HEK293T (cell line): ENCODE results near the gene CLDN22.

ENCODE experiments used
- CTCF ChIA-PET: fragments of 350-600 bp; formaldehyde crosslinking; extraction: SDS; loops from one replicate; lab custom pipeline; 2021; ENCODE audit warnings: antibody characterized with exemption, inconsistent platforms; lab: Yijun Ruan, JAX
- POLR2A ChIA-PET: fragments of 350-600 bp; formaldehyde crosslinking; extraction: SDS; loops from one replicate; lab custom pipeline; 2020; ENCODE audit warnings: antibody characterized with exemption, inconsistent platforms; lab: Yijun Ruan, JAX
- DNase-seq: peaks from one replicate; pipeline ENCODE4 v3.0.0; 2012; ENCODE audit warnings: mixed read lengths; ENCODE audit errors: extremely low spot score
- ARNT ChIP-seq: fragments of 450-650 bp; IDR thresholded peaks from 2 replicates; pipeline ENCODE4 v1.6.1; 2017; ENCODE audit warnings: mild to moderate bottlenecking
- BHLHE40 ChIP-seq: fragments of 450-650 bp; IDR thresholded peaks from 2 replicates; pipeline ENCODE4 v1.6.1; 2016; ENCODE audit warnings: mild to moderate bottlenecking, moderate library complexity, borderline replicate concordance
- CTBP1 ChIP-seq: fragments of 450-650 bp; IDR thresholded peaks from 2 replicates; pipeline ENCODE4 v1.6.1; 2016; ENCODE audit warnings: borderline replicate concordance
- ELF4 ChIP-seq: fragments of 450-650 bp; IDR thresholded peaks from 2 replicates; pipeline ENCODE4 v1.6.1; 2017; ENCODE audit warnings: antibody characterized with exemption
- FOXA1 ChIP-seq: fragments of 450-650 bp; IDR thresholded peaks from 2 replicates; pipeline ENCODE4 v1.6.1; 2016; ENCODE audit warnings: mild to moderate bottlenecking
- FOXK2 ChIP-seq: fragments of 450-650 bp; IDR thresholded peaks from 2 replicates; pipeline ENCODE4 v1.6.1; 2016; ENCODE audit warnings: mild to moderate bottlenecking
- FOXM1 ChIP-seq: fragments of 450-650 bp; IDR thresholded peaks from 2 replicates; pipeline ENCODE4 v1.6.1; 2017; ENCODE audit warnings: mild to moderate bottlenecking, borderline replicate concordance
- HDGF ChIP-seq: fragments of 450-650 bp; IDR thresholded peaks from 2 replicates; pipeline ENCODE4 v1.6.1; 2017; ENCODE audit warnings: antibody characterized with exemption, borderline replicate concordance
- L3MBTL2 ChIP-seq: fragments of 450-650 bp; conservative IDR thresholded peaks from 2 replicates; pipeline ENCODE4 v1.6.1; 2016; ENCODE audit warnings: mild to moderate bottlenecking
- LEF1 ChIP-seq: fragments of 450-650 bp; IDR thresholded peaks from 2 replicates; pipeline ENCODE4 v1.6.1; 2017; ENCODE audit warnings: mild to moderate bottlenecking, borderline replicate concordance
- NFRKB ChIP-seq: fragments of 450-650 bp; IDR thresholded peaks from 2 replicates; pipeline ENCODE4 v1.6.1; 2016; ENCODE audit warnings: mild to moderate bottlenecking, moderate library complexity
- PKNOX1 ChIP-seq: fragments of 450-650 bp; IDR thresholded peaks from 2 replicates; pipeline ENCODE4 v1.6.1; 2016
- SP1 ChIP-seq: fragments of 450-650 bp; IDR thresholded peaks from 2 replicates; pipeline ENCODE4 v1.6.1; 2017
- SUZ12 ChIP-seq: fragments of 450-650 bp; IDR thresholded peaks from 2 replicates; pipeline ENCODE4 v1.6.1; 2016; ENCODE audit warnings: mild to moderate bottlenecking
- TARDBP ChIP-seq: fragments of 450-650 bp; IDR thresholded peaks from 2 replicates; pipeline ENCODE4 v1.6.1; 2016
- ZNF384 ChIP-seq: fragments of 450-650 bp; IDR thresholded peaks from 2 replicates; pipeline ENCODE4 v1.6.1; 2016

The CLDN22 gene

DNA sequence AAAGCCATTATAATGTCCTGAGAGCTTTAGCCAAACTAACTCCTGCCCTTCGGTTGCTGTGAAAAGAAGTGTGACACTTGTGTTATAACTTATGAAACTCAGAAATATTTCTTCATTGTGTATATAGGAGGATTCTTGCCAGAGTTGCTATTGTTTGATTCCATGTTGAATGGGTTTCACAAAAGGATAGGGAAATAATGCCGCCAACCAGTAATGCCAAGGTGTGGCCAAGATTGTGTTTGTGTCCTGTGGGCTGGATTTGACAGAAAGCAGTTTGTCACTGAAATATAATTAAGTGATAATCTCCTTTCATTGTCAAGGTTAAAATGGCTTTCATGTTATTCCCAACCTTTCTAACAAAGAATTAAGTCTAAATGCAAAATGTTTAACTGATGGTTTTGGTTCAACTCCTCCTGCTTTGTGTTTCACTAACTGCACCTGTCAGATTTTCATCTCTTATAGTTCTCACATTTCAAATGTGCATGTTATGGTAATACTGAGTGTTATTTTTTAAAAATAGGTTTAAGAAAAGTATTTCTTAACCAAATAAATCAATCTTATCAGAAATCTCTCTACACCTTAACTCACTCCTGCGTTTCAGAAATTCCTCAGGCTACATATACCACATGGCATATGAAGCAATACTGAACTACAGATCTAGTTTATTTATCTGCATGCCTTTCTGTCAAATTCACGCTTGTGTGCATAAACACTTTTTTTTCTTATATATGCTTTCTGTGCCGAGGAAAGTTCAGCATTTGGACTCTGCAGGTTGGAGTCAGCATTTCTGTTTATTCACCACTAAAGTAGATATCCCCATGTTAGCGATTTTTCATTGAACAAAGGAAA, at the start of gene CLDN22:
Gene CLDN22 (minus strand): TSS at position 66 of the 849 bp plus-strand sequence. CDS start 58 bp downstream, at position 8.
- DNase-seq = no peak
- ChIA-PET POLR2A (no interaction called here), CTCF (no interaction called here)
- no peak for TF ChIP-seq SUZ12
- TF ChIP-seq L3MBTL2 = no peak
- TF ChIP-seq FOXK2 = no peak
- no peak for TF ChIP-seq FOXA1
- no peak for TF ChIP-seq LEF1
- no peak for TF ChIP-seq NFRKB
- TF ChIP-seq BHLHE40 = no peak
- TF ChIP-seq SP1 = no peak
- no peak for TF ChIP-seq HDGF
- no peak for TF ChIP-seq ARNT
- no peak for TF ChIP-seq PKNOX1
- TF ChIP-seq CTBP1 = no peak
- no peak for TF ChIP-seq ELF4
- no peak for TF ChIP-seq FOXM1
- no peak for TF ChIP-seq TARDBP
- TF ChIP-seq ZNF384 = no peak

GRCh38 chr4:183369073-183369472, 49.0 kb upstream of the CLDN22 start:
- no peak for DNase-seq
- TF ChIP-seq ARNT (no peak), ZNF384 (no peak), HDGF (no peak), TARDBP (no peak), CTBP1 (no peak), BHLHE40 (no peak), LEF1 (no peak), FOXK2 (no peak), FOXM1 (no peak), SP1 (no peak), PKNOX1 (no peak), L3MBTL2 (no peak), ELF4 (no peak), FOXA1 (no peak), SUZ12 (no peak), NFRKB (no peak)
- POLR2A ChIA-PET = no interaction called here
- CTCF ChIA-PET = no interaction called here

- no peak for DNase-seq
- CTCF ChIA-PET = interaction anchor here (1.4 kb wide), 1 partner anchor 428 kb away, joined by 5 read pairs; no protein-coding TSS in a partner anchor
- no peak for TF ChIP-seq SP1
- TF ChIP-seq L3MBTL2 = no peak
- TF ChIP-seq TARDBP = no peak
- no peak for TF ChIP-seq NFRKB
- TF ChIP-seq FOXM1 = no peak
- no peak for TF ChIP-seq ZNF384
- no peak for TF ChIP-seq SUZ12
- TF ChIP-seq PKNOX1 = no peak
- no peak for TF ChIP-seq BHLHE40
- TF ChIP-seq CTBP1 = no peak
- no peak for TF ChIP-seq HDGF
- TF ChIP-seq ARNT = no peak
- POLR2A ChIA-PET = no interaction called here
These were observed 46.2 kb upstream of the CLDN22 start for GRCh38 chr4:183366206-183366835.

GRCh38 chr4:183364025-183364424, 43.9 kb upstream of the CLDN22 start:
- ChIA-PET CTCF (no interaction called here), POLR2A (no interaction called here)
- DNase-seq = no peak
- no peak for TF ChIP-seq NFRKB
- TF ChIP-seq FOXK2 = no peak
- TF ChIP-seq SUZ12 = no peak
- no peak for TF ChIP-seq ZNF384
- TF ChIP-seq L3MBTL2 = no peak
- no peak for TF ChIP-seq LEF1
- TF ChIP-seq HDGF = no peak
- no peak for TF ChIP-seq SP1
- TF ChIP-seq FOXM1 = no peak
- no peak for TF ChIP-seq ELF4
- TF ChIP-seq FOXA1 = no peak
- no peak for TF ChIP-seq PKNOX1
- no peak for TF ChIP-seq ARNT
- TF ChIP-seq TARDBP = no peak

DNA sequence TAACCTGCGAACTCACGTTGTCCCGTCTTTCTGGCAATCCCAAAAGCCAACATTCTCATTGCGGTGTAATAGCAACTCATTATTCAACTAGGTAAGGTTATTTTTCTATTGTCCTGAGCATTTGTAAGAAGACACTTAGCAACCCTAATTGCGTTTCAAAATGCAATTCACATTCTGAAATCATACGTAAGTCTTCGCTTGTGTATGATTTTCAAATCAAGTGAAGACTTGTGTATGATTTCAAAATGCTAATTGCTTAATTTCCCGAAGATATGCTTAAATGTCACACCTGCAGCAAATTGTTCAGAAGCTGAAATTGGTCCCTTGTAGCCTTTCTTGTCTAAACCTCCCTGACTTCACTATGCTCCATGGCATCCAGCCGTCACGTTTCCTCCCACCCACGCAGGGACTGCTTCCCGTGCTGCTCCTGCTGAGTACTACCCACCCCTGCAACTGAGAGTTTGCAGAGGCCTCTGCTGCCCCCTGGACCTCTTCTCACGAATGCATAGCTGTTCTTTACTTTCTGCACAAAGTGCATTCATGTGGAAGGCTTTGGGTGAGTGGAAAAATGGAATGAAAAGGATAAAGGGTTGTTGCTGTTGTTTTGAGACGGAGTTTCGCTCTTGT, 43.0 kb upstream of the CLDN22 start:
- no peak for TF ChIP-seq SUZ12
- no peak for TF ChIP-seq FOXM1
- TF ChIP-seq CTBP1 = no peak
- no peak for TF ChIP-seq NFRKB
- TF ChIP-seq ZNF384 = no peak
- no peak for DNase-seq
- ChIA-PET CTCF (interaction anchor here (0.6 to 0.7 kb wide), 2 partner anchors 42 to 180 kb away, joined by 3 read pairs; no protein-coding TSS in a partner anchor), POLR2A (no interaction called here)
